Left ventricle myocardium inferior (tissue), 1 donor: ENCODE results near the gene RPLP2. TPM values are rescaled to one million over a fixed set of nuclear protein-coding genes. Genes with fewer than 3 reads are reported as not detected.
A peak's percentile ranks its signal among the peaks of the same experiment; 100 is the strongest.

ENCODE experiments used
- DNase-seq: peaks from one replicate; pipeline ENCODE4 v3.0.0-alpha.2; 2020
- H3K27ac ChIP-seq: fragments of 200-600 bp; replicated peaks from 2 replicates; pipeline ENCODE4 v1.8.0; 2021
- H3K27me3 ChIP-seq: fragments of 200-600 bp; 2 replicates; pipeline ENCODE4 v1.8.0; 2021; ENCODE audit warnings: low read depth
- H3K36me3 ChIP-seq: fragments of 200-600 bp; 2 replicates; pipeline ENCODE4 v1.8.0; 2021
- H3K4me1 ChIP-seq: fragments of 200-600 bp; 2 replicates; pipeline ENCODE4 v1.8.0; 2021
- H3K4me3 ChIP-seq: fragments of 200-600 bp; 2 replicates; pipeline ENCODE4 v1.8.0; 2021; ENCODE audit warnings: mild to moderate bottlenecking, moderate library complexity
- H3K9me3 ChIP-seq: fragments of 200-600 bp; replicated peaks from 2 replicates; pipeline ENCODE4 v1.8.0; 2021
- CTCF ChIP-seq: fragments of 200-600 bp; IDR thresholded peaks from 2 replicates; pipeline ENCODE4 v1.8.0; 2021; ENCODE audit warnings: antibody characterized with exemption, mild to moderate bottlenecking, borderline replicate concordance
- intact Hi-C: fragments of 100-400 bp; cut with micrococcal nuclease; formaldehyde crosslinking; loops from one replicate; pipeline ENCODE4 v1.11.0; 2022
- total RNA-seq: library from RNA; stranded (reverse); fragmentation: NEBNext Ultra II Directional; extraction: Animal tissue kit (Norgen Biotek cat#: 25700); gene quantifications from one replicate; pipeline ENCODE4 v1.2.1, GENCODE V29; 2021
- donor health status: DM: no; HTN: yes; CAD: no; lungs with severe emphysema.

The RPLP2 gene
- total RNA-seq, 1 donor from 2014 or later, result 871 TPM

DNA sequence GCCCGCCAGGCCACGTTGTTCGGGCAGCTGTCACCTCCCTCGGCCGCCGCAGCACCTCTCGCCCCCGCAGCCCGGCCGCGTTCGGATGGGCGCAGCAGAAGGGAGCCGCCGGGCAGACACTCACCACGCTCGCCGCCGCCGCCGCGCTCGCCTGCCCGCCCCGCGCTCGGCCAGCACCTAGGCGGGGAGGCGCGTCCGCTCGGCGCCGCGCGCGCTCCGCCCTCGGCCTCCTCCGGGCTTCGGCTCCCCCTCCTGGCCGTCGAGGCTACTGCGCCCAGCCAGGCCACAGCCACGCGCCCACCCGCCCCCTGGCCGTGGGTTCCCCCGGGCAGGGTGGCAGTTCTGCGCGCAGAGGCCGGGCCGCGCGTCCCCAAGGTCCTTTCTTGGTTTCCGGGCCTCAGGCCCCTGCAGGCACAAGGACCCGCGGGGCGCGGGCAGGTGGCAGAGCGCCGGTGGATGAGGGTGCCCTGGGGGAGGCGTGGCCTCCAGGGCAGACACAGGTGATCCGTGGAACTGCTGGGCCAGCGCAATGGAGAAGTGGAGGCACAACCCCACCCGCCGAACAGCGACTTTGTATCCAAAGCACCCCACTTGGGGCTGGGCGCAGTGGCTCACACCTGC, 11.6 kb upstream of the RPLP2 start, which contains the start of gene SLC25A22:
SLC25A22 (minus strand) TSS at position 189 of the 621 bp plus-strand sequence. CDS start 3,275 bp downstream, outside the sequence.
- TF ChIP-seq CTCF, result peak; percentile 91
- H3K4me3 ChIP-seq, result peak within 1 kb of the TSS; percentile 81
- H3K9me3 ChIP-seq, result no peaks in the 10 kb centered on the region
- H3K36me3 ChIP-seq, result peaks cover 35% of the 10 kb centered on the region
- peak within 1 kb of the TSS; percentile 85 for H3K27ac ChIP-seq
- H3K4me1 ChIP-seq, result peaks cover 51% of the 10 kb centered on the region
- peak; percentile 81 for DNase-seq
- H3K27me3 ChIP-seq, result no peaks in the 10 kb centered on the region
- intact Hi-C loops, result no loop called here

- Histone ChIP-seq H3K27me3 (no peaks in the 10 kb centered on the region), H3K4me1 (peaks cover 63% of the 10 kb centered on the region), H3K4me3 (no peak overlapping the region), H3K9me3 (no peaks in the 10 kb centered on the region), H3K27ac (no peak overlapping the region), H3K36me3 (peaks cover 36% of the 10 kb centered on the region)
- intact Hi-C loops, result no loop called here
- TF ChIP-seq CTCF, result no peak
- no peak for DNase-seq
Observed at GRCh38 chr11:799641-800316, 10.0 kb upstream of the RPLP2 start.

DNA sequence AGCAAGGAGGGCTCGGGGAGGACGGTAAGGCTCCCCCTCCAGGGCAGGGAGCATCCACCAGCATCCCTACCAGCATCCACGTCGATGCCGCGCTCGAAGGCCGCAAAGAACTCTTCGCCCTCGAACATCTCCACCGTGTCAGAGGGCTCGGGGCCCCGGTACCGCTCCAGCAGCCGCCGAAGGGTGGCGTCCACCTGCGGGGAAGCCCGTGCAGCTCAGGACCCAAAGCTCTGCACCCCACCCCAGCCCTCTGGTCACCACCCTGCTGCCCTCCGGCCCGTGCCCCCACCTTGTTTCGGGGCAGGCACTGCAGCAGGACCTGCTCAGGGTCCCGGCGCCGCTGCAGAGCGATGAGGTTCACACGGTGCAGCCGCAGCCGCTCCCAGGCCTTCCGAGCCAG, 9.3 kb upstream of the RPLP2 start:
- H3K4me3 ChIP-seq, result no peak overlapping the region
- H3K4me1 ChIP-seq, result peaks cover 61% of the 10 kb centered on the region
- DNase-seq, result no peak
- H3K27me3 ChIP-seq, result no peaks in the 10 kb centered on the region
- no peaks in the 10 kb centered on the region for H3K9me3 ChIP-seq
- no peak overlapping the region for H3K27ac ChIP-seq
- intact Hi-C loops, result no loop called here
- no peak for TF ChIP-seq CTCF
- H3K36me3 ChIP-seq, result peaks cover 36% of the 10 kb centered on the region

GRCh38 chr11:801097-801780, 8.5 kb upstream of the RPLP2 start:
- Histone ChIP-seq H3K4me3 (no peak overlapping the region), H3K4me1 (peaks cover 57% of the 10 kb centered on the region), H3K36me3 (peaks cover 36% of the 10 kb centered on the region), H3K27me3 (no peaks in the 10 kb centered on the region), H3K27ac (no peak overlapping the region), H3K9me3 (no peaks in the 10 kb centered on the region)
- TF ChIP-seq CTCF, result no peak
- no peak for DNase-seq
- intact Hi-C loops, result no loop called here

DNA sequence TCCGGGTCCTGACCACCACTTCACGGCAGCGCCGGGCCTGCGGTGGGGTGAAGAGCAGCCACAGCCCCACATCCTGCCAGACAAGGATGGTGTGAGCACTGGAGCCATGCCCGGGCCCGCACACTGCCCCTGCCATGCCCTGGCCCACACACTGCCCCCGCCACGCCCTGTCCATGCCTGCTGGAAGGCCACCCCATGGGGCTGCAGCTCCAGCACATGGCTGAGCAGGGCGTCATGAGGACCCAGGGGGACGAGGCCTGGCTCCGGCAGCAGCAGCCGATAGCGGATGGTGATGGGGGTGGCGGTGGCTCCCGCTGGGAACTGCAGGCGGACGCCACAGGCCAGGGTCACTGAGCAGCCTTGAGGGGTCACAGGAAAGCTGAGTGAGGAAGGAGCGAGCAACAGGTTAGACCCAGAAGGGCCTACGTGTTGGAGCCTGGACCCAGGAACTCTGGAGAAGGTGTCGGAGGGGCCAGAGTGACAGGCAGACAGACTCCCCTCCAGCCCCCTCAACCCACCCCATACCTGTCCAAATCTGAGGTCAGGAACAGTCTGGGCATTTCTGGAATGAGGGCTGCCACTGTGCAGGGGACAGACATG, 7.6 kb upstream of the RPLP2 start:
- DNase-seq, result no peak
- no peaks in the 10 kb centered on the region for H3K27me3 ChIP-seq
- H3K27ac ChIP-seq, result no peak overlapping the region
- H3K36me3 ChIP-seq, result peaks cover 36% of the 10 kb centered on the region
- intact Hi-C loops, result no loop called here
- H3K9me3 ChIP-seq, result no peaks in the 10 kb centered on the region
- TF ChIP-seq CTCF, result no peak
- H3K4me1 ChIP-seq, result peaks cover 48% of the 10 kb centered on the region
- H3K4me3 ChIP-seq, result no peak overlapping the region
